ENCODE data around the gene RASSF3.

GRCh38 chr12:64612843-64613242 is 2.5 kb downstream of the RASSF3 start:
- TF ChIP-seq CTCF (IDR thresholded peaks at IDR 0.05) (no peak), ZFX (IDR thresholded peaks at IDR 0.05; ENCODE audit: borderline replicate concordance) (no peak)
